HG03520 (cell line): ENCODE data around the gene GPER1.
"Not testable (repeated sequence)": the region's sequence is repeated elsewhere in the genome, so short reads cannot be mapped to it uniquely, and the experiment has no call there.

ENCODE experiments used
- ATAC-seq: cut with Tn5 transposase; IDR thresholded peaks from one replicate; pipeline ENCODE4 v1.9.1; 2021; ENCODE audit warnings: mild to moderate bottlenecking, moderate library complexity; ENCODE audit not compliant: unreplicated experiment

GPER1 gene

DNA sequence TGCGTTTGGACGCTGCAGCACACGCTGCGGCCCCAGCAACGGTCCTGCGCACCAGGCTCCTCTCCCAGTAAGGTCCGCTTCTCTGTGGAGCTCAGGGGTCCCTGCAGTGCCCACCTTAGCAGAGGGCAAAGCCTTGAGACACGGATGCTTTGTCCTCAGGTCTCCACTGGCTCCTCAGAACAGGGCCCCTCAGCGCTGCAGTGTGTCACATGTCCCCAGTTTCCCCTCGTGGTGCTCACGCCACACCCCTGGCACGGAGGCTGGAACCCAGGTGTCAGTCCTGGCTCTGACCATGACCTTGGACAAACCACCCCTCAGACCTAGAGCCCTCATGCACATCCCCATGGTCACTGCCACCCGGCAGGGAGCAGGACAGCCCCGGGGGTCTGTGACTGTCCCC is 19.9 kb upstream of the GPER1 start:
- ATAC-seq: no peak

DNA sequence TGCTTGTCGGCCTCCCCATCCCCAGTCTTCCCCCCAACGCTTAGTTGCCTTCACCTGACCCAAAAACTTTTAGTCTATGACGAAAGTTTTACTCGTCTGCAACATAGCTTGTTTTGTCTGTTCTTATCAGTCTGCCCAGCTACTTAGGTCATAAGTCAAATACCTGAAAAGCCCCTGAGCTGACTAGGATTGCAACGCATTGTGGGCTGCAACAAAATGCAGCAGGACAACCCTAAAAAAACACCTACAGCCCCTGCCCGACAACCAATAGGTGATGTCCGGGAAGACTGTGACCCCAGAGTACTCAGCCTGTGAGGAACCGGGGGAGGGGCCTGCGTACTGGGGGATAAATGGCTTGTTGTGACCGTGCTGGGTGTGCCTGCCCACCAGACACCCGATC is 19.3 kb upstream of the GPER1 start:
- ATAC-seq: no peak

- ATAC-seq: no peak
These were observed 17.3 kb upstream of the GPER1 start for GRCh38 chr7:1070544-1071011.

GRCh38 chr7:1071731-1072254 is 16.1 kb upstream of the GPER1 start:
- no peak for ATAC-seq

DNA sequence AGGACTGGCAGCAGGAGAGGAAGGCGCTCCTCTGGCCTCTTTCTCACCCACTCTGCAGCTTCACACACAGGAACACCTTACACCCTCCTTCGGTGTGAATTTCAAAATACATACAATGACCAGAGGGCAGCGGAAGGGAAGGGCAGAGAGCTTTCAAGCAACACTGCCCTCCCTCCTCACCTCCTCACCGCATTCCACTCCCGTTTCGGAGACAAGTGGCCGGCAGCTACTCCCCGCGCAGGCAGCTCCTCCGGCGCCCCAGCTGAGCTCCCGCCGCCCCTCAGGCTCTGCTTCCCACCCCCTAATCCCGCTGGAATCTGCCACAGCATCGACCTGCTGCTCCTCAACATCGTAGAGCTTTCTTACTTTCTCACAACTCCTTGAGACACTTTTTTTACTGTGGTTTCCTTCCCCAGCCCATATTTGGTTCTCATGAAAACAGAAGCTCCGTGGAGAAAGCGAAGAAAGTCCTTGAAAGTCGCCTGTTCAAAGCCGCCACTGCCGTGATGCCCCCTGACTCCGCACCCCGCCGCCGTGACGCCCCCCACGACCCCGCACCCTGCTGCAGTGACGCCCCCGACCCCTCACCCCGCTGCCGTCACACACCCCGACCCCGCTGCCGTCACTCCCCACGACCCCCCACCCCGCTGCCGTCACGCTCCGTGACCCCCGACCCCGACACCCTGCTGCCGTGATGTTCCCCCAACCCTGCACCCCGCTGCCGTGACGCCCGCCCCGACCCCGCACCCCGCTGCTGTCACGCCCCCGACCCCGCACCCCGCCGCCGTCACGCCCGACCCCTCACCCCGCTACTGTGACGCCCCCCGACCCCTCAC is 14.6 kb upstream of the GPER1 start:
- no peak for ATAC-seq

DNA sequence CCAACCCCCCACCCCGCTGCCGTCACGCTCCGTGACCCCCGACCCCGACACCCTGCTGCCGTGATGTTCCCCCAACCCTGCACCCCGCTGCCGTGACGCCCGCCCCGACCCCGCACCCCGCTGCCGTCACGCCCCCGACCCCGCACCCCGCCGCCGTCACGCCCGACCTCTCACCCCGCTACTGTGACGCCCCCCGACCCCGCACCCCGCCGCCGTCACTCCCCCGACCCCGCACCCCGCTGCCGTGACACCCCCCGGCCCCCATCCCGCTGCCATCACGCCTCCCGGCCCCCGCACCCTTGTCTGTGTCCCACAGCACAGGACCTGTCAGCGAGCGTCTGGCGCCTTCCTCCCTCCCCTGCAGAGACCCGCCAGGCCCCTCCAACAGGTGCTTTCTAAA is 13.9 kb upstream of the GPER1 start:
- not testable (repeated sequence) for ATAC-seq

- ATAC-seq: no peak
These were observed 13.1 kb upstream of the GPER1 start for GRCh38 chr7:1074593-1075431.

DNA sequence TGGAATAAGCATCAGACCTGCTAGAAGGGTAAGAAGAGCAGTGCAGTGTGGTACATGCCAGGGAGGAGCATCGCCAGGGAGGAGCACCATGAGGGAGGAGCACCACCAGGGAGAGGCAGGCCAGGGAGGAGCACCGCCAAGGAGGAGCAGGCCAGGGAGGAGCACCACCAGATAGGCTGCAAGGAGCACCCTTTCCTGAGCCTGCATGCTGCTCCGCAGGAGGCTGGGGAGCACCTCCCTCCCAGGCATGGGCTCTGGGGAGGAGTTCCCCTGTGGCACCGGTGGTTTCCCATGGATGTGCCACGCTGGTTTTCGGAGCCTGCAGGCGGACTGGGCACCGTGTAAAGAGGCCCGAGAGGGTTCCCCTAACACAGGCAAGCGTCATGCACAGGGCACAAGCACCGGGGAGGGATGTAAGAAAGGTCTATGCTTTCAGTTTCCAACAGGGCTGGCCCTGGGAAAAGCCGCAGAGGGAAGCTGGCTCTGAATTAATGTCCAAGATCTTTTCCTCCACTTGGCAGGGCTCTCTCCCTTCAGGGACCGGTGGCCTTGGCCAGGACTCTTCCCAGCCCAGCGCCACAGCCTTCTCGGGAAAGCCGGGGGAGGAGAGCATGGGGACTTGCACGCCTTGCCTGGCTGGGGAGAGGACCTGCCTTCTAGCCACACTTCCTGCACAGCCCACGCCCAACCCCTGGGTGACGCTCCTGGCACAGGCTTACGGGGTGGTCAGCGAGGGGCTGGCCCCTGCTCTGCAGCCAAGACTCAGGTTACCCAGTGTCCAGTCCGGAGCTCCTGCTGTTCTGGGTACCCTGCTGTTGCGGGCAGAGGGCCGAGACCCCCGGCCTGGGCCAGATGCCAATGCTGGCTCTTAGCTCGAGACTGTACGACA is 11.5 kb upstream of the GPER1 start:
- ATAC-seq: no peak

- no peak for ATAC-seq
These were observed 9.4 kb upstream of the GPER1 start for GRCh38 chr7:1078519-1078918.

DNA sequence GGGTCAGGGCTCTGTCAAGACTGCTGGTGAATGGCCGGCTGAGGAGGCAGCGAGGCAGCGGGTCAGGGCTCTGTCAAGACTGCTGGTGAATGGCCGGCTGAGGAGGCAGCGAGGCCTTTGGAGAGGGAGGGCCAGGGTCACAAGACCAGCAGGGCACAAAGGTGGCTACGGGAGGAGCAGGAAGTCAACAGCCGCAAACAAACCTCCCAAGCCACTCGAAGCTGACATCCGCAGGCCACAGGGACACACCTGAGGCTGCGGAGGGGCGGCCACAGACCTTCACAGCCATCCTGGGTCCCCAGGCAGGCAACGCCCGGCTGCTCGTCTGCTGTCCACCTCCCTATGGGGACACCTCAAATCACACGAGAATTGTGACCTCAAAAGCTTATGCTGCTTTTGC is 8.9 kb upstream of the GPER1 start:
- no peak for ATAC-seq

DNA sequence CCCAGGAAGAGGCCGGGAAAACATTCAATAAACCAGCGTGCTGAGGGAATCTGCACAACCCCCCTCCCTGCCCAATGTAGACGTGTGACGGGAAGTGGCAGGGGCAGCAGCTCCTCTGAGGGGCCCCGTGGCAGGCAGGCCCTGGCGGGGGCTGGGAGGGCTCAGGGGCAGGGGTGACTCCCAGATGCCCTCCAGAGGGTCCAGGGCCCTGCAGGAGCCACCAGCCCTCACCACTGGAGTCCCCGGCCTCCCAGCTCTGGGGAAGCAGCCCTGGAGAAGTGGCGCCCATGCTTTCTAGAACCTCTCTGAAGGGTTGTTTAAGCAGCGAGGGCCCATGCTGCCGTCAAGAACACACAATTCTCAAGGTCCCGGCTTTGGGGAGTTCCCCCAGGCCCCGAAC is 8.4 kb upstream of the GPER1 start:
- ATAC-seq: no peak

DNA sequence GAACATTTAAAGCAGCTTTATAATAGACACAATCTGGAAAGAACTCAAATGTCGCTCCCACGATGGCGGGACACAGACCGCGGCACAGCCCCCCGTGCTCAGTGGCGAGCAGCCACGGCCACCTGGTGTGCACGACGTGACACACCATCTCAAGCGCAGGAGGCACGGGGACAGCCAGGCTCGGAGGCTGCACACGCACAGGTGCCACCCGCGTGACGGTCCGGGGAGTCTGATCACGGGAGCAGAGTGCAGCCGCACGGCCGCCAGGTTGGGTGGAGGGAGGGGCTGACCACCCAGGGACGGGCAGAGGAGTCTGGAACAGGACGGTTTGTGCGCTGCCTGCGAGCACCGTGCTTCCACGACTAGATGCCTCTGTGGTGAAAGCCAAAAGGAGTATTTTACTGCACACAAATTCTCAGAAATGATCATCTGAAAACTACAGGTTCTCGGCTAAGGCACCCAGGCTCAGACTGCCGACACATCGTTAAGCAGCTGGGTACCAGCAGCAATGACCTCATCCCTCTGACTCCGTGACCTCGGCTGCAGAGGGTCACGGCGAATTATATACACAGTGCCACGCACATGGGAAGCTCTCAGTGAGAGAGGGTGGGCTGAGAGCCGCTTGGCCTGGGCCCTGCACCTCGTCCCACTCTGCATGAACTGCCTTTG is 7.5 kb upstream of the GPER1 start:
- ATAC-seq: no peak

GRCh38 chr7:1080921-1081255 is 7.0 kb upstream of the GPER1 start:
- no peak for ATAC-seq

- ATAC-seq: no peak
These were observed 6.6 kb upstream of the GPER1 start for GRCh38 chr7:1081336-1081735.

DNA sequence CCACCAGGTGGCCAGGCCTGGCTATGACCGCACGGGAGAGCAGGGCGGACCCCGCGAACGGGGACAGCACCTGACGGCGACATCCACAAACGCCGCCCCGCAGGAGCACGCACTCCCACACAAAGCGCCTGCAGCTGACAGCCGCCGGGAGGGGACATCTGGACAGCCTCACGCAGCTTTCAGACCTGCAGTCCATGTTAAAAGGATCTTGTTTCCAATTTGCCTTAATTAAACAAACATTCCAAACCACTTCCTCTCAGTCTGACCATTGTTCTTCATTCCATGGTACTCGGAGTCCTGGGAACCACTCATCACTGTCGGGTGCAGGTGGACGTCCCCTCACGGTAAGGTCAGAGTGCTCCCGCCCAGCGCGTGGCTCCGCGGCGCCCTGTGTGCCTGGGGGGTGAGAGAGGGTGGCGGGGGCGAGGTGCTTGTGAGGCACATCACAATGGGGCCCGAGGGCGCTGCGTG is 5.9 kb upstream of the GPER1 start:
- no peak for ATAC-seq

DNA sequence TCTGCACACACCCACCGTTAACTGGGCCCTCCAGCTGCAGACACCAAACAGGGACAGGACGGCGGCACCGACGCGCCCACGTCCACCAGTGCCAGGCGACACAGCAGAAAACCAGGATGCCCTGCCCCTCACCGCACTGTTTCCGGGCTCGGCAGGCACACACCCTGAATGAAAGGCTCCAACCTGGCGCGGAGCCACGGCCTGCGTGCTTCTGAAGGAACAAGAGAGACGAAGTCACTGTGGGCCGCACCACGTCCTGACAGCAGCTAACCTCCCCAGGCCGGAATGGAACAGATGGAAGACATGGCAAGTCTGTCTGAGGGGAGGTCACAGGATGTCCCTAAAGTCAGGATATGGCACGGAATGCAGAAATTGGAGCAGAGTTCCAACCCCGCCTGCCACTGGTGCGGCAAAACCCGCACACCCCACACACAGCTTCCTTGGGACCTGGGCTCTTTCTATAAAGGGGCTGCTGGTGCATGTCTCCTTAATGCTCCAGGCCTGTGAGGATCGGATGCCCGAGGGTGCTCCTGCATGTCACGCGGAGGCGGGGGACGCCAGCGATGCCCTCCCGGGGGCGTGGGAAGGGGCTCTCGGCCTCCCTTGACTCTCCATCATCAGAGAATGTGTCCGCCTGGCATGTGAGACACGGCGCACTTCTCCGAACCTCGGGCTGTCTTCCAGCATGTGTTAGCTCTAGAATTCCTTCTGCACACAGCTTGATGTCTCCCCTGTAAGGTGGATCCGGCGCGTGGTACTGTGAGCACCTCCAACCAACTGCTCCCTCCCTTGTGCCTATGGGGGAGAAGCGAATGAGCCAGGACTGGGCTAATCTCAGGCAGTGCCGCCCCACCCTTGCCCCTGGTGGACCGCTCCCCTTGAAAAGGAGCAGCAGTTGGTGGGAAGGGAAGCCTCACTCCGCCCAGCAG is 3.9 kb upstream of the GPER1 start:
- no peak for ATAC-seq

- ATAC-seq: no peak
These were observed 2.6 kb upstream of the GPER1 start for GRCh38 chr7:1085266-1085665.

DNA sequence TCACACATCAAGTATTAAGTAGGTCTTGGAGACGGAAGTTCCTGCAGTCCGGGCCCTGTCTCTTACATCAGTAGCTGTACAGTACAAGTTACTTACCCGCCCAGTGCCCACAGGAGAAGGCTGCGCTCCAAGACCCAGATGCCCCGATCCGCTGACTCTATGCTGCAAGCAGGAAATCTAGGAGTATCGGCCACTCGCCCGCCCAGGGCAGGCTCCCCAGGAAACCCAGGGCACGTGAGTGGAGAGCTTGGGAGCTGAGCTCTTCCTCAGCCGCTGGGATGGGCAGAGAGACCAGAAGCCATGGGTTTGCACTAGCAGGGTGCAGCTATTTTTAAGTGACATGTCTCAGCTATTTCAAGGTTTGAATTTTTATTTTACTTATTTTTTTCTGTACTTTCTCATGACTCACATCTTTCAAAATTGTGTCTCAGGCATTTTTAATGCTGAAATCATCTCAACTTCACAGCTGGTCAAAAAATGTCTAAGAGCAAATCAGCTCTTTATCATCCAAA is 1.9 kb upstream of the GPER1 start:
- no peak for ATAC-seq
